H4 (cell line): Measurements from ENCODE around the gene CLEC16A. TPM values are rescaled to one million over a fixed set of nuclear protein-coding genes. Genes with fewer than 3 reads are reported as not detected.

ENCODE experiments used
- DNase-seq: peaks from one replicate; pipeline ENCODE4 v3.0.0-alpha.2; 2015; ENCODE audit warnings: low spot score
- total RNA-seq: library from RNA; depleted of rRNA; stranded (reverse); fragments of >200 nt; shearing (Covaris generic); gene quantifications from 2 replicates; pipeline ENCODE4 v1.2.3, GENCODE V29; 2014

The CLEC16A gene
- total RNA-seq, 1 experiment from 2014 or later = 7.2 TPM

DNA sequence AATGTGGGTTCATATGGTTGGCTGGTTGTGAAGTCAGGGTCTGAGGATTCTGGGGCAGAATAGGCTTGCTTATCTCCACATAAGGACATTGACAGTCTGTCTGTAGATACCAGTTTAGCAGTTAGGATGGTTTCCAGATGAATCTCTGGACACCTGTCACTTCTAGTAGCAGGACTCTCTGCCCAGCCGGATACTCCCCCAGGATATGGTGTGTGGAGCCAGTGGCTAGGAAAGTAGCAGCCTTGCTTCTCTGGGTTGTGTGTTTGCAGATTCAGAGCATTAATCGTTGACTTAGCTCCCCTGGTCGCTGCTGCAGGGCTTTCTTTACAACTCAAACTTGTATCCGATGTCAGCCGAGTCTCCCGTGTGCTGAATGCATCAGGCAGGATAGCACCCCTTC is 45.2 kb downstream of the CLEC16A start:
- DNase-seq = no peak

GRCh38 chr16:10990378-10990777 is 46.0 kb downstream of the CLEC16A start:
- DNase-seq = no peak

DNA sequence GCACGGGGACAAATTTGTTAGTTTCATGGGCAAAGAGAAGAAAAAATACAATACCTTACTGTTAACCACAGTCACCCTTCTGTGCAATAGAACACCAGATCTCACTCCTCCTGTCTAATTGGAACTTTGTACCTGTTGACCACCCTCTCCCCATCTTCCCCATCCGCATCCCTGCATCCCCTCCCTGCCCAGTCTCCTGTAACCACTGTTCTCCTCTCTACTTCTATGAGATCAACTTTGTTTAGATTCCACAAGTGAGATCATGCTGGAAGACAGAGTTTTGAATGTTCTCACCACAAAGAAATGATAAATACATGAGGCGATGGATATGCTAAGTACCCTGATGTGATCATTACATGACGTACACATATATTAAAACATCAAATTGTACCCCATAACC is 47.7 kb downstream of the CLEC16A start:
- DNase-seq = peak; percentile 55

GRCh38 chr16:10992797-10993196 is 48.4 kb downstream of the CLEC16A start:
- peak; percentile 70 for DNase-seq

DNA sequence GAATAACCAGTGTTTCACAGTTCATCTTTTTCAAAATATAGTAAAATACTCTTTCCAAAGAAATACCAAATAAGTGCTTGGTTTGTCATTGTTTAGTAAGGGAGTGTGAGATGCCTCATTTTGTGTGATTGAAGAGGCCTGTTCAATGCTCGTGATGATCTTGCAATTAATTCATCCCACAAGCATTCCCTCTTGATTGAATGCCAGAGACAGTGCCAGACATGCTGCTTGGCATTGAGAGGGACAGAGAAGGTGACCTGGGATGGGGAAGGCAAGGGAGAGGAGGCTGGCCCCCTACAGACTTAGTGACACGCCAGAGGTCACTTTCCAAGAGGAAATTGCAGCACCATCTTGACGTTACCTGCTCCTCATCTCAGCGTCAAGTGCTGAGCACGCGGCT is 49.3 kb downstream of the CLEC16A start:
- no peak for DNase-seq

DNA sequence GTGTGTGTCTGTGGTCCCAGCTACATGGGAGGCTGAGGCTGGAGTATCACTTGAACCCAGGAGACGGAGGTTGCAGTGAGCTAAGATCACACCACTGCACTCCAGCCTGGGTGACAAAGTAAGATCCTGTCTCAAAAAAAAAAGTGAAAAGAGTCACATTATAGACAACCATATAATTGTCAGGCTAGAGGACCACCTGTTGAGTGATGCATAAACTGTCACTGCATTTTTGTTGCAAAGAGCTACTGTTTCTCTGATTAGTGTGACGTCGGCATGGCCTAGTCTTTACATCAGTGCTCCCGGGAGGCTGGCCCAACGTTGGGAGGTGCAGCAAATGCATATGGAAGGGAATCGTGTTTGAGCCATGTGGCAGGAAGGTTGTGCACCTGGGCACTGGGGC is 50.2 kb downstream of the CLEC16A start:
- no peak for DNase-seq

GRCh38 chr16:10995565-10995964 is 51.2 kb downstream of the CLEC16A start:
- DNase-seq = no peak

DNA sequence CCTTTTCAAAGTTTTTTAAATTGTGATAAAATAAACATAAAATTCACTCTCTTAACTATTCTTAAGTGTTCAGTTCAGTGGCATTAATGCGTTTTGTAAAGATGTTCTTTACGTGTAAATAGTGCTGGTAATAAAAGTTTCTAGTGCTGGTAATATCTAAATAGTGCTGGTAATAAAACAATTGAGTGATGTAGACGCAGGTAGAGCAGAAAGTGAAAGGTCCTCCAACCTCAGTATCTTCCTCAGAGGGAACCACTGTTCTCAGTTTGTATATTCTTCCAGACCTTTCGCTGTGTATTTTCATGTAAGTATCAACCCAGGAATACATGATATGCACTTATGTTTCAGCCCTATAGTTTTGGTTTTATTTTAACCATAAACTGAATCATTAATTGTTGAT is 53.1 kb downstream of the CLEC16A start:
- no peak for DNase-seq

- no peak for DNase-seq
Observed at GRCh38 chr16:10999300-10999699, 54.9 kb downstream of the CLEC16A start.

GRCh38 chr16:11001611-11002010 is 57.2 kb downstream of the CLEC16A start:
- DNase-seq = no peak

- DNase-seq = no peak
Observed at GRCh38 chr16:11003141-11003540, 58.8 kb downstream of the CLEC16A start.

DNA sequence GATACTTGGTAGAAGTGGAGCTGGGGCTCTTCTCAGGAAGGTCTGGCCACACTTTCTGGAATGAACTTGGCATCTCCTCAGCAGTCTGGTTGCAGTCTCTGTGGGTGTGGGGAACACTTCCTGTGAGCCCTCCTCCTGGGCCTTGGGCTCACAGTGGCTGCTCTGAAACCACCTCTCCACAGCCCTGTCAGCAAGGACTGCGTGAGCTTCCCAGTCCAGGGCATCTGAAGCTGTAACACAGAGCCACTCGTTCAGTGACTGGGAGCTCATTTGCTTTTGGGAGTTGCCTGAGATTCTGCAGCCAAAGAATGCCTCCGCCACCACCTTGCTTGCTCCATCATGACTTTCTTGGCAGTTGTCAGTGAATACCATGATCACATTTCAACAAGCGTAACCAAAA is 60.0 kb downstream of the CLEC16A start:
- no peak for DNase-seq

- no peak for DNase-seq
Observed at GRCh38 chr16:11004973-11005610, 60.7 kb downstream of the CLEC16A start.

DNA sequence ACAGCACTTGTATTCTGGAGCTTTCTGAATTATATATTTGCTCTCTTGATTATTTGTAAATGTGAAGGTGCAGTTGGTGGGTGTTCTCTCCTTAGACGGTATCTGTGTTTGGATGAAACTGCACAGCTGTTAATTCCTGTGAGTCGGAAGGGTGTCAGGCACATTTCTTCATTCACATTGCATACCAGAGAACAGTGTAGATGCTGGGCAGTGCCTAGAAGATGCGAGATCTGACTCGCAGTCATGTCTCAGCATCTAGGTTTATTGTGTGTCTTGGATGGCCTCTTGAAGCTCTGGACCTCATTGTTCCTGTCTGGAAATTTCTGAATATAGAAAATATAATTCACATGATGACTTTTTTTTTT is 61.2 kb downstream of the CLEC16A start:
- no peak for DNase-seq

DNA sequence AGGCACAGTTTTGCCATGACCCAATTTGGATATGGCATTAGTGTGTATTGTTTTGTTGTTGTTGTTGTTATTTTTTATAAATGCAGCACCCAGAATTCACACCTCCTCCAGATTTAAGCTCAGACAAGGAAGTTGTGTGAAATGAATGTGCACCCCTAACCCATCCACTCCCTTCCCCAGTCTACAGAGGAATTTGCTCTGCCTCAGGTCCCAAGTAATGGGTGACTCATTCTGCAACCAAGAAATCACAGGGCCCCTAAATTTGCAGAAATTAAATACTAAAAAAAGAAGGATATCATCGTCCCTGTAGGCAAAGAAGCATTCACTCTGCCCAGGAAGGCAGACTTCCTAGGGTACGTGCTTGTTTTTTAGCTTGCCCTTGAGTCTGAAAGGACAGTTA is 62.3 kb downstream of the CLEC16A start:
- no peak for DNase-seq

DNA sequence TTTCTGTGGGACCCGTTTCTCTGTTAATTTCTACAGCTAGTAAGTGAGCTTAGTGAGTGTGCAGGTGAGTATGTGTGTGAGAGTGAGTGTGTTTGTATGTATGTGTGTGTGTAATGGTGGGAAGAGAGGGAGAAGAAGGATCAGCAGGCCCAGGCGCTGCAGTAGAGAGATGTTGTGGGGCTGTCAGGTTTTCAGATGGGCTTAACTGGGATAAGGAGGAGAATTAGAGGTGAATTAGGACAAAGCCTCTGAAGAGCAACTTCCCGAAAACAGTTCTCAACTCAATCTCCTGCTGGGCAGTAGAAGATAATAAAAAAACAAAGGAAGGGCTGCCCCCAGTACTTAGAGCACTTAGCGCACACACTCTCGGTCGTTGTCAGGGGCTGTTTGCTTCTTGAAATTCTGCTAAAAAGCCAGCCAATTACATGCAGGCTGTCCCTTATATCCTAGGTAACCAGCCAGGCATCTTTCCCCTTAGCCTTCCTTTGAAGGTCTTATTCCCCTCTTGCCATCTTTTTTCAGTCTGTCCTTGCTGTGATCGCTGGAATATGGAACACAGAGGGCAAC is 63.4 kb downstream of the CLEC16A start:
- DNase-seq = no peak

GRCh38 chr16:11009027-11009755 is 64.8 kb downstream of the CLEC16A start:
- no peak for DNase-seq

DNA sequence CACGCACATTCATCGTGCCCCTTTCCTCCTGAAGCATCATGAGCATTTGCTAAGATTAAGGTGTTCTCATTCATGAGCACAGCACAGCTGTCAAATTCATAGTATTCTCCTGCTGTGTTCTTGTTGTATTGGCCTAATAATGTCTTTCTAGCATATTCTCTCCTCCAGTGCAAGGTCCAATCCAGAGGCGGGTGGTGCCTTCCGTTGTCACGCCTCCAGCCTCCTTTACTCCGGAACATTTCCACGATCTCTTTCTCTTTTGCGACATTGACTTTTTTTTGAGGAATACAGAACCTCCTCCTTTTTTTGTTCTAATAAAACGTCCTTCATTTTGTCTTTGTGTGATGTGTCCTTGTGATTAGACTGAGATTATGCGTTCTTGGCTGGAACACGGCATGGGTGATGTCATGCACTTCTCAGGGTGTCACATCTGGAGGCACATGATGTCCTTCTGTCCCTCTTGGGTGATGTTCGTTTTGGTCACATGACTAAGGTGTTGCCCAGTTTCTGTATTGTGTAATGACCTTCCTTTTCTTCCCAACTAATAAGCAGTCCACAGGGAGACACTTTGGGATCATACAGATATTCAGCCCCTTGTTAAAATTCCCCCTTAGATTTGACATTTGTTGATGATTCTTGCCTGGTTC is 66.3 kb downstream of the CLEC16A start:
- DNase-seq = no peak

DNA sequence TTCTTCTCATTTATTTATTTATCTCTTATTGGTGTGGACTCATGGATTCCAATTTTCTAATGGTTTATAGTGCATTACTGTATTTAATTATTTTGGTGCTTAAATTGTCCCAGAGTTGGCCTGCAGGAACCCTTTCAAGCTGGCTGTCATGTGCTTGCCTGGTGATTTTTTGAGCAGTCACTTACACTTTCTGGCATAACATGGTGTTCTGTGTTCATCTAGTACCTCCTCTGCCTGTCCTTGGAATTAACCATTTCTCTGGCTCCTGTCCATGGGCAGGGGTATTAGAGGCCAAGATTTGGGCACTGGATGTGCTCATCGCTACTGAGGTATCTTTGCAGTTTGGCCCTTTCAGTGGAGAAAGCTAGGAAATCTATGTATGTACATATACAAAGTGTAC is 67.0 kb downstream of the CLEC16A start:
- no peak for DNase-seq

DNA sequence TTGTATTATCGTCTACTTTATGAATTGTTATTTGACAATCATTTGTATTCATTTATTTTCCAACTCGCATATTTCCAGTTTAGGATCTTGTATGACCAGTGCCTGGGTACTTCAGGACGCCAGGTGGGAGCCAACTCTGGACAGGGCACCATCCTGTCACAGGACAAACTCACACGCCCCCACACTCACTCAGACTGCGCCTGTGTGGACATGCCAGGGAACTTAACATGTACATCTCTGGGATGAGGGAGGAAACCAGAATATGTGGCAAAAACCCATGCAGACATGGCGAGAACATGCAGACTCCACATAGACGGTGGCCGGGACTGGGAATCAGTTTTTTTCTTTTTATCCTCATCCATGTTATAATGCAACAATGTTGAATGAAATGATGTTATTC is 68.5 kb downstream of the CLEC16A start:
- DNase-seq = no peak

DNA sequence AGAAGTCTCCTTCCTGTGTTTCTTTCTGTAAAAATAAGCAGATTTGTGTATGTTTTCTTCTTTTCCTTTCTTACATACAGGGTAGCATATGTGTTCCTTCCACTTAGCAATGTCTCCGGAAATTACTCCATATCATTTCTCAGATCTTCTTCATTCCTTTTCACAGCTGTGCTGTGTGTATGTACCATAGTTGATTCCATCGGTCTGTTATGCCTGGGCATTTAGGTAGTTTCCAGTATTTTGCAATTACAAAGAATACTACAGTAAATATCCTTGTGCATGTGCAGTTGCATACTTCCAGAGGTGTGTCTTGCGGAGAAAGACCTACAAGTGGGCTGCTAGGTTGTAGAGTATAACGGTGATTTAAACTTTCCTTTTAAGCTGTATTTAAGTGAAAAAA is 69.8 kb downstream of the CLEC16A start:
- no peak for DNase-seq

DNA sequence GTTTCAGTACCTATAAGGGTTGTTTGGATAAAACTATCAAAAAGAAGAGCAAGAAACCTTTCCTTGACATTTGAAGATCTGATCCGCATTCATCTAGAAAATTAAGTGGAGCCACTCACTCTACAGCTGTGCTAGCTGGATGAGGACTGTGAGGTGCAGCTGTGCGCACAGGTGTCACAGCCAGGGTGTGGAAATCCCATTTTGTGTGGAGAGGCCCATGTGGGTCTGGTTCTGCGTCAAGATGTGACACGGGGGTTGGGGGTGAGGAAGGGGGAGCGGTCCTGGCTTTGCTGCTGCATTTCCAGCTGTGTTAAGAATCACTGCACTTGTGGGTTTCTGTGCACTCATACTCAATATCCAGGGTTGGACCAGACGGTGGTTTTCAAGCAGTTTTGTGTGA is 70.7 kb downstream of the CLEC16A start:
- DNase-seq = no peak

GRCh38 chr16:11015607-11016006 is 71.2 kb downstream of the CLEC16A start:
- no peak for DNase-seq
